Retinal pigment epithelial cell (primary cell): ENCODE data around the gene HEATR5B.
"Not testable (repeated sequence)": the region's sequence is repeated elsewhere in the genome, so short reads cannot be mapped to it uniquely, and the experiment has no call there.

Experiments
- DNase-seq: peaks from one replicate; pipeline ENCODE4 v3.0.0-alpha.2; 2010; ENCODE audit warnings: low read depth
- H3K4me3 ChIP-seq: 2 replicates; pipeline ENCODE4 v1.5.1; 2011; ENCODE audit warnings: mild to moderate bottlenecking, low read length, control low read depth, moderate library complexity
- TF ChIP-seq, protein P1 (sequence below): conservative IDR thresholded peaks from 2 replicates; pipeline ENCODE4 v1.5.1; 2011; ENCODE audit warnings: low read depth, low read length, control low read depth, inconsistent platforms

Gene HEATR5B

DNA sequence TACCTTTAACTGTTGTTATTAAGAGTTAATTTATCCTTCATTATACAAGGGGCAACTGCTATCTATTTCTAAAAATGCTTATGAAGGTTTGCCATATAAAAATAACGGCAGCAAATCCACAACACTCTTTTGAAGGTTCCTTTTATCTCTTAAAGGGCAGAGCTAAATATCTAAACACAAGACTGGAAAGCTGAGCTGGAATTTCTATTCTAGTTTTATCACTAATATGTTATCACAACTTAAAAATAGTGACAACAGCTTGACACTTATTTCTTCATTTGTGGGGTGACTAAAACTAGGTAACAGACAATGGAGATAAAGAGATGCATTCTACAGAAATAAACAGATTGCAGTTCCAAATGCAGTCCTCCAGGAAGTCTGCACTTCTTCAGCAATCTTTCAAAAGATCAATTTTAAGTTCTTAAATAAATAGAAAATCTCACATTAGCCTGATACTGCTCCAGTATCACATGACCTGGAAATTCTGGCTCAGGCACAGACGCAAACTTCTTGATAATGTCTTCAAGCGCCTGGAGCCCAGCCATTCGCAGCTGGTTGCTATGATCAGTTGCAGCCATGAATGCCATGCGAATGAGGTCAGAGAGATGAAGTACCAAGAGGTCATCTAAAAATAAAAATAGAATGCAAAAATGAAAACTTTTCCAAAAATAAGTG, 63.8 kb downstream of the HEATR5B start:
- DNase-seq, result peak; percentile 79
- TF ChIP-seq, protein P1, sequence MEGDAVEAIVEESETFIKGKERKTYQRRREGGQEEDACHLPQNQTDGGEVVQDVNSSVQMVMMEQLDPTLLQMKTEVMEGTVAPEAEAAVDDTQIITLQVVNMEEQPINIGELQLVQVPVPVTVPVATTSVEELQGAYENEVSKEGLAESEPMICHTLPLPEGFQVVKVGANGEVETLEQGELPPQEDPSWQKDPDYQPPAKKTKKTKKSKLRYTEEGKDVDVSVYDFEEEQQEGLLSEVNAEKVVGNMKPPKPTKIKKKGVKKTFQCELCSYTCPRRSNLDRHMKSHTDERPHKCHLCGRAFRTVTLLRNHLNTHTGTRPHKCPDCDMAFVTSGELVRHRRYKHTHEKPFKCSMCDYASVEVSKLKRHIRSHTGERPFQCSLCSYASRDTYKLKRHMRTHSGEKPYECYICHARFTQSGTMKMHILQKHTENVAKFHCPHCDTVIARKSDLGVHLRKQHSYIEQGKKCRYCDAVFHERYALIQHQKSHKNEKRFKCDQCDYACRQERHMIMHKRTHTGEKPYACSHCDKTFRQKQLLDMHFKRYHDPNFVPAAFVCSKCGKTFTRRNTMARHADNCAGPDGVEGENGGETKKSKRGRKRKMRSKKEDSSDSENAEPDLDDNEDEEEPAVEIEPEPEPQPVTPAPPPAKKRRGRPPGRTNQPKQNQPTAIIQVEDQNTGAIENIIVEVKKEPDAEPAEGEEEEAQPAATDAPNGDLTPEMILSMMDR, result no peak
- no peak overlapping the region for H3K4me3 ChIP-seq

DNA sequence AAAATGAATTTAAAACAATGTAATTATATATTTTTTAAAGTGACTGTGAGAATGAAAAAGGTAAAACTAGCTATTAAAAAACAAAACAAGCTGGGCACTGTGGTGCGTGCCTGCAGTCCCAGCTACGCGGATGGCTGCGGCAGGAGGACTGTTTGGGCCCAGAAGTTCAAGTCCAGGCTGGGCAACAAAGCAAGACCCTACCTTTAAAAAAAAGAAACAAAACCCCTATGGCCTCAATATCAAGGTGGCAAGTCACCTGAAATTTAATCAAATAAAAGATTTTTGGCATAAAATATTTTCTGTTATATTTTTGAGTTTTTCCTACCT, 70.9 kb downstream of the HEATR5B start:
- DNase-seq, result no peak
- no peak overlapping the region for H3K4me3 ChIP-seq
- TF ChIP-seq, protein P1, result no peak

DNA sequence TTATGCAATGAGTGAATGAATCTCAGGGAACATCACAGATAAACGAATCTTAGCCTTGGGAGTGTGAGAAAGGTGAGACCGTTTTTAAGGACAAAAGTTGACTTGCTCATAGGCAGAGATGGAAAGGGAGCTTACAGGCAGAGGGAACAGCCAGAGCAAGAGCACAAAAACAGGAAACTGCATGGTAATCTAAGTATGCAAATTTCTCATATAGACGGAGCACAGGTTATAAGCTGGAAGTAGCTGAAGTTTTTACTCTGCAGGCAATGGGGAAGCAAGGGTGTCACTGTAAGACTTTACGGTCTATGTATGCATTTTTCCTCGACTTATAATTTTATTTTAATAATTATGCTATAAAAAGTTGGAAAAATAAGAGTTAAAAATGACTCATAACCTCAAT, 73.0 kb downstream of the HEATR5B start:
- H3K4me3 ChIP-seq, result no peak overlapping the region
- no peak for DNase-seq
- TF ChIP-seq, protein P1, result no peak

DNA sequence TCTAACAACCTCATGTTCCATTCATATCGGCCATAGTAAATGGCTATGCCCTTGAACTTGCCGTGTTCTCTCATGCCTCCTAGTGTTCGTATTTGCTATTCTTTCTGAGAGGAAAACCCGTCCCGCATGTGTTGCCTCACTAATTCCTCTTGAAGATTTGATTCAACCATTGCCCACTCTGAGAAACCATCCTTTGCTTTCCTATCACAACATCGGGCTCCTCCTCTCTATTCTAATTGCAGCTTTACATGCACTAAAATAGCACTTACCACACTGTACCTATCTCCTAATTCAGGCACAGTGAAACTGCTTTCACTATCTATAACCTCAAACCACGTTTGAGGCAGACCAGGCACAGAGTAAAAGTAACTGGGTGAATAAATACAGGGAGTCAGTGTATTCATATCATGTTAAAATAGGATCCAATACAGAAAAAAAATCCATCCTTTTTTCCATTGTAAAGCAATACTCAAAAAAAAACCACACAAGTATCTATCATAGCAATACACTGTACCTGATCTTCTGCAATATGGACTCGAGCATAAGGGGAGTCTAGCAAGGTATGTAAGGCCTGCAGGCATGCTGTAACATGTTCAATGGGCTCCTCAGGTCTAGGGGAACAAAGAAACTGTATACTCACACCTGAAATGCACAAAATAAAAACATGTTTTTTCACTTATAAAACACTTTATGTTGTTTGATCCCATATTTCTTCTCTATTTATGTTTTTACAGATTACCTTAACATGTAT, 78.9 kb downstream of the HEATR5B start:
- no peak overlapping the region for H3K4me3 ChIP-seq
- TF ChIP-seq, protein P1, result peak; percentile 36
- no peak for DNase-seq

DNA sequence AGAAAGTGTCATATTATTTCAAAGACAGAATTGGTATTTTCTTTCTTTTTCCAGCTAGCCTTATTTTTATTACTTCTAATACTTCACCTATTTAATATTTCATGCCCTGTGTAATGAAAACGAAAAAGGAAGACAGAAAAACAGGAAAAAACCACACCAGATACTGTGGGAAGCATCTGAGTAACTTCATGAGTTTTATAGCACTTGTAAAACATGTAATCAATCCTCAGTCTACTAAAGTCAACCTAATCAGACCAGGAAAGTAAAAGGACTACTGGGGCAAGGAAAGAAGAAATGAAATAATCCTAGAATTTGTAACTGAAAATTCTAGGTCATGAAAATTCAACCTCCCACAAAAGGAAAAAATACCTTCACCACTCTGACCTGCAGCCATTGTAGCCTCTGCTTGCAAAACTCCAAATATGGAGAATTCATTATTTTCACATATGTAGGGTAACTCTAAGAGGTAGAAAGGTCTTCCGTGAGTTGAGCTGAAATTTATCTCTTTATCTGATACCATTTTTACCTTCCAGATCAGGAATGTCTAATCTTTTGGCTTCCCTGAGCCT, 83.1 kb downstream of the HEATR5B start:
- no peak for DNase-seq
- TF ChIP-seq, protein P1, result no peak
- no peak overlapping the region for H3K4me3 ChIP-seq

DNA sequence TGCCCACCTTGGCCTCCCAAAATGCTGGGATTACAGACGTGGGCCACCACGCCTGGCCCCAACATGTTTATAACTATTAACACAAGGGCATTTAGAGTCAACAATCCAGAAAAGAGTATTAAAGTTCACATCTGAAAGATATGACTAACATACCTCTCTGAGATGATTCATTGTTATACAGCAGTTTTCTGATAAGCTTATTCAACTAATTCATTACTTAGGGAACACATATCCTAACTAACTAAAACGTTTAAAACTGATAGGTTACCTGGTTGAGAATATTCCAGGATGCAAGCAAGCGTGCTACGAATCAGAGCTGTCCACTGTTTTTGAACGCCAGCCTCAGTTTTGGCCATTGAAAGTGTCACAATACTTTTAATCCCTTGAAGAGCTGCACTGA, 83.9 kb downstream of the HEATR5B start:
- DNase-seq, result peak; percentile 8
- TF ChIP-seq, protein P1, result no peak
- H3K4me3 ChIP-seq, result no peak overlapping the region

DNA sequence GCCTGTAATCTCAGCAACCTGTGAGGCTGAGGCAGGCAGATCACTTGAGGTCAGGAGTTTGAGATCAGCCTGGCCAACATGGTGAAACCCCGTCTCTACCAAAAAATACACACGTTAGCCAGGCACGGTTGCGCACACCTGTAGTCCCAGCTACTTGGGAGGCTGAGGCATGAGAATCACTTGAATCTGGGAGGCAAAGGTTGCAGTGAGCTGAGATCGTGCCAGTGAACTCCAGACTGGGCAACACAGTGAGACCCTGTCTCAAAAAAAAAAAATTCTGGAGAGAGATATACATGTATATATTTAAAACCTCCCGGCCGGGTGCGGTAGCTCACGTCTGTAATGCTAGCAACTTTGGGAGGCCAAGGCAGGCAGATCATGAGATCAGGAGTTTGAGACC, 84.8 kb downstream of the HEATR5B start:
- H3K4me3 ChIP-seq, DNase-seq: not testable (repeated sequence)
